ENCODE results near the gene FRRS1. TPM values are rescaled to one million over a fixed set of nuclear protein-coding genes. Genes with fewer than 3 reads are reported as not detected.

Gene FRRS1
- polyA plus RNA-seq, 2 of the 4 experiments (the other 2 are of a cell fraction): 2.4 to 4.9 TPM

GRCh38 chr1:99782397-99782796 lies 16.0 kb upstream of the FRRS1 start:
- Histone ChIP-seq H3K27ac (no peak overlapping the region), H3K4me2 (no peak overlapping the region), H3K4me3 (no peak overlapping the region), H3K4me1 (no peaks in the 10 kb centered on the region), H3K9me3 (no peaks in the 10 kb centered on the region)
- TF ChIP-seq CBX8 (IDR thresholded peaks at IDR 0.05) (no peak), EHF (CRISPR knock-in tag; IDR thresholded peaks at IDR 0.05) (no peak), ZFP36 (IDR thresholded peaks at IDR 0.05; ENCODE audit: borderline replicate concordance, partially characterized antibody) (no peak), ESRRA (IDR thresholded peaks at IDR 0.05; ENCODE audit: borderline replicate concordance, low read length) (no peak), NPAS2 (CRISPR knock-in tag; IDR thresholded peaks at IDR 0.05; ENCODE audit: borderline replicate concordance) (no peak), JUNB (IDR thresholded peaks at IDR 0.05) (no peak), TP53 (CRISPR knock-in tag; IDR thresholded peaks at IDR 0.05) (no peak), ZSCAN20 (CRISPR knock-in tag; IDR thresholded peaks at IDR 0.05) (no peak)
- WGBS (ENCODE audit: missing lambda C conversion rate): 79% methylated on average over 1 of the region's 1 CpG
- DNase-seq (ENCODE audit: low read depth in 1 of 2, low spot score in 1 of 2): no peak
- ChIA-PET POLR2A (no interaction called here), CTCF (no interaction called here)
- no peak for FAIRE-seq
- no peak for ATAC-seq

- Histone ChIP-seq H3K4me2 (no peak overlapping the region), H3K4me3 (no peak overlapping the region), H3K4me1 (no peaks in the 10 kb centered on the region), H3K9me3 (no peaks in the 10 kb centered on the region), H3K27ac (no peak overlapping the region)
- no peak for TF ChIP-seq POLR2AphosphoS2 (conservative IDR thresholded peaks at IDR 0.05; ENCODE audit: low read length)
- TF ChIP-seq, protein P1, sequence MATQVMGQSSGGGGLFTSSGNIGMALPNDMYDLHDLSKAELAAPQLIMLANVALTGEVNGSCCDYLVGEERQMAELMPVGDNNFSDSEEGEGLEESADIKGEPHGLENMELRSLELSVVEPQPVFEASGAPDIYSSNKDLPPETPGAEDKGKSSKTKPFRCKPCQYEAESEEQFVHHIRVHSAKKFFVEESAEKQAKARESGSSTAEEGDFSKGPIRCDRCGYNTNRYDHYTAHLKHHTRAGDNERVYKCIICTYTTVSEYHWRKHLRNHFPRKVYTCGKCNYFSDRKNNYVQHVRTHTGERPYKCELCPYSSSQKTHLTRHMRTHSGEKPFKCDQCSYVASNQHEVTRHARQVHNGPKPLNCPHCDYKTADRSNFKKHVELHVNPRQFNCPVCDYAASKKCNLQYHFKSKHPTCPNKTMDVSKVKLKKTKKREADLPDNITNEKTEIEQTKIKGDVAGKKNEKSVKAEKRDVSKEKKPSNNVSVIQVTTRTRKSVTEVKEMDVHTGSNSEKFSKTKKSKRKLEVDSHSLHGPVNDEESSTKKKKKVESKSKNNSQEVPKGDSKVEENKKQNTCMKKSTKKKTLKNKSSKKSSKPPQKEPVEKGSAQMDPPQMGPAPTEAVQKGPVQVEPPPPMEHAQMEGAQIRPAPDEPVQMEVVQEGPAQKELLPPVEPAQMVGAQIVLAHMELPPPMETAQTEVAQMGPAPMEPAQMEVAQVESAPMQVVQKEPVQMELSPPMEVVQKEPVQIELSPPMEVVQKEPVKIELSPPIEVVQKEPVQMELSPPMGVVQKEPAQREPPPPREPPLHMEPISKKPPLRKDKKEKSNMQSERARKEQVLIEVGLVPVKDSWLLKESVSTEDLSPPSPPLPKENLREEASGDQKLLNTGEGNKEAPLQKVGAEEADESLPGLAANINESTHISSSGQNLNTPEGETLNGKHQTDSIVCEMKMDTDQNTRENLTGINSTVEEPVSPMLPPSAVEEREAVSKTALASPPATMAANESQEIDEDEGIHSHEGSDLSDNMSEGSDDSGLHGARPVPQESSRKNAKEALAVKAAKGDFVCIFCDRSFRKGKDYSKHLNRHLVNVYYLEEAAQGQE (IDR thresholded peaks at IDR 0.05): no peak
- no peak for TF ChIP-seq CHD2 (IDR thresholded peaks at IDR 0.05; ENCODE audit: low read length, partially characterized antibody)
- no peak for TF ChIP-seq TFCP2L1 (CRISPR knock-in tag; IDR thresholded peaks at IDR 0.05)
- TF ChIP-seq MYC (IDR thresholded peaks at IDR 0.05; ENCODE audit: borderline replicate concordance, low read length): no peak
- no peak for TF ChIP-seq ZNF302 (CRISPR knock-in tag; IDR thresholded peaks at IDR 0.05)
- no peak for TF ChIP-seq HEYL (CRISPR knock-in tag; IDR thresholded peaks at IDR 0.05)
- TF ChIP-seq ELK1 (IDR thresholded peaks at IDR 0.05; ENCODE audit: low read depth, low read length): no peak
- no peak for TF ChIP-seq EP300 (IDR thresholded peaks at IDR 0.05)
- TF ChIP-seq FOSB (CRISPR knock-in tag; IDR thresholded peaks at IDR 0.05): no peak
- TF ChIP-seq, protein P2, sequence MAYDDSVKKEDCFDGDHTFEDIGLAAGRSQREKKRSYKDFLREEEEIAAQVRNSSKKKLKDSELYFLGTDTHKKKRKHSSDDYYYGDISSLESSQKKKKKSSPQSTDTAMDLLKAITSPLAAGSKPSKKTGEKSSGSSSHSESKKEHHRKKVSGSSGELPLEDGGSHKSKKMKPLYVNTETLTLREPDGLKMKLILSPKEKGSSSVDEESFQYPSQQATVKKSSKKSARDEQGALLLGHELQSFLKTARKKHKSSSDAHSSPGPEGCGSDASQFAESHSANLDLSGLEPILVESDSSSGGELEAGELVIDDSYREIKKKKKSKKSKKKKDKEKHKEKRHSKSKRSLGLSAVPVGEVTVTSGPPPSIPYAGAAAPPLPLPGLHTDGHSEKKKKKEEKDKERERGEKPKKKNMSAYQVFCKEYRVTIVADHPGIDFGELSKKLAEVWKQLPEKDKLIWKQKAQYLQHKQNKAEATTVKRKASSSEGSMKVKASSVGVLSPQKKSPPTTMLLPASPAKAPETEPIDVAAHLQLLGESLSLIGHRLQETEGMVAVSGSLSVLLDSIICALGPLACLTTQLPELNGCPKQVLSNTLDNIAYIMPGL (CRISPR knock-in tag; IDR thresholded peaks at IDR 0.05; ENCODE audit: borderline replicate concordance): no peak
- TF ChIP-seq TP53 (CRISPR knock-in tag; IDR thresholded peaks at IDR 0.05): no peak
- 48% methylated on average over 3 of the region's 3 CpGs for WGBS (ENCODE audit: missing lambda C conversion rate)
- ChIA-PET CTCF (no interaction called here), POLR2A (no interaction called here)
- DNase-seq (ENCODE audit: low read depth in 1 of 2, low spot score in 1 of 2) (no peak), ATAC-seq (no peak), FAIRE-seq (no peak)
Observed at GRCh38 chr1:99781798-99782197, 15.4 kb upstream of the FRRS1 start.

Measured in A549 (cell line).